IMR-90 (cell line): ENCODE measurements around the gene FBLN1. TPM values are rescaled to one million over a fixed set of nuclear protein-coding genes. Genes with fewer than 3 reads are reported as not detected.

Source experiments
- ATAC-seq: fragments of 200-7000 bp; cut with Tn5 transposase; 2 replicates; pipeline ENCODE4 v1.9.1; 2020; ENCODE audit warnings: low read depth, mild to moderate bottlenecking, moderate library complexity
- BruUV-seq: library from RNA; stranded (reverse); fragments of 400-500 nt; replicated peaks from 2 replicates; lab custom pipeline; 2021; lab: Mats Ljungman, UMichigan
- CTCF ChIA-PET: fragments of 300-600 bp; formaldehyde crosslinking; extraction: SDS; loops from one replicate; lab custom pipeline; 2021; ENCODE audit warnings: antibody characterized with exemption; lab: Yijun Ruan, JAX
- POLR2A ChIA-PET: fragments of 300-600 bp; sonication (Branson Sonifier 250); formaldehyde crosslinking; loops from one replicate; lab custom pipeline; 2022; ENCODE audit warnings: antibody characterized with exemption; ENCODE audit not compliant: unreplicated experiment; lab: Charles Lee
- DNase-seq: peaks from one replicate; pipeline ENCODE4 v3.0.0; 2013
- H2AFZ ChIP-seq: replicated peaks from 2 replicates; pipeline ENCODE3; 2013; ENCODE audit warnings: low read length, mild to moderate bottlenecking; ENCODE audit not compliant: poor library complexity
- H2AK5ac ChIP-seq: 2 replicates; pipeline ENCODE4 v1.6.1; 2013; ENCODE audit warnings: low read depth, low read length, inconsistent platforms
- H2AK9ac ChIP-seq: replicated peaks from 2 replicates; pipeline ENCODE3; 2013; ENCODE audit warnings: mild to moderate bottlenecking, low read depth, low read length, moderate library complexity; ENCODE audit not compliant: poor library complexity
- H2BK120ac ChIP-seq: 2 replicates; pipeline ENCODE4 v1.6.1; 2013; ENCODE audit warnings: low read depth, low read length, inconsistent platforms
- H2BK15ac ChIP-seq: 3 replicates; pipeline ENCODE4 v1.6.1; 2013; ENCODE audit warnings: low read depth, low read length, inconsistent platforms
- H2BK20ac ChIP-seq: 2 replicates; pipeline ENCODE4 v1.6.1; 2013; ENCODE audit warnings: low read depth, mild to moderate bottlenecking, inconsistent platforms, low read length, moderate library complexity
- H2BK5ac ChIP-seq: 2 replicates; pipeline ENCODE4 v1.6.1; 2013; ENCODE audit warnings: mild to moderate bottlenecking, low read depth, low read length, inconsistent platforms; ENCODE audit not compliant: poor library complexity, severe bottlenecking
- H3K14ac ChIP-seq: replicated peaks from 2 replicates; pipeline ENCODE4 v1.6.1; 2013; ENCODE audit warnings: low read depth, low read length, inconsistent platforms
- H3K18ac ChIP-seq: 2 replicates; pipeline ENCODE4 v1.6.1; 2013; ENCODE audit warnings: low read depth, low read length, control low read depth
- H3K23ac ChIP-seq: 2 replicates; pipeline ENCODE4 v1.6.1; 2013; ENCODE audit warnings: low read depth, low read length, inconsistent platforms
- H3K27ac ChIP-seq: 2 replicates; pipeline ENCODE4 v1.5.1; 2013; ENCODE audit warnings: mild to moderate bottlenecking, control low read depth, low read length; ENCODE audit not compliant: insufficient read depth
- H3K27me3 ChIP-seq: 2 replicates; pipeline ENCODE4 v1.6.1; 2013; ENCODE audit warnings: low read length; ENCODE audit not compliant: control insufficient read depth, insufficient read depth
- H3K36me3 ChIP-seq: 2 replicates; pipeline ENCODE4 v1.6.1; 2013; ENCODE audit warnings: low read length, mixed read lengths; ENCODE audit not compliant: control insufficient read depth, insufficient read depth
- H3K4ac ChIP-seq: 2 replicates; pipeline ENCODE4 v1.6.1; 2013; ENCODE audit warnings: low read depth, low read length, inconsistent platforms
- H3K4me1 ChIP-seq: 2 replicates; pipeline ENCODE4 v1.6.1; 2013; ENCODE audit warnings: low read length, mixed read lengths; ENCODE audit not compliant: control insufficient read depth, insufficient read depth
- H3K4me2 ChIP-seq: 2 replicates; pipeline ENCODE4 v1.6.1; 2013; ENCODE audit warnings: low read depth, mild to moderate bottlenecking, control low read depth, low read length, moderate library complexity
- H3K4me3 ChIP-seq: 2 replicates; pipeline ENCODE4 v1.5.1; 2013; ENCODE audit warnings: low read depth, mild to moderate bottlenecking, control low read depth, low read length, moderate library complexity; ENCODE audit not compliant: insufficient read depth
- H3K56ac ChIP-seq: 2 replicates; pipeline ENCODE4 v1.6.1; 2013; ENCODE audit warnings: low read length, inconsistent platforms; ENCODE audit not compliant: insufficient read depth; ENCODE audit errors: extremely low read depth
- H3K79me1 ChIP-seq, 2 experiments: 2 replicates each; pipeline ENCODE4 v1.6.1; 2013; ENCODE audit warnings: low read length in 2 of 2, inconsistent platforms in 1 of 2, low read depth in 1 of 2
- H3K9ac ChIP-seq: 2 replicates; pipeline ENCODE4 v1.6.1; 2013; ENCODE audit warnings: low read depth, low read length, control low read depth
- H3K9me1 ChIP-seq: 2 replicates; pipeline ENCODE4 v1.6.1; 2013; ENCODE audit warnings: low read length, inconsistent platforms; ENCODE audit not compliant: insufficient read depth
- H3K9me3 ChIP-seq: 2 replicates; pipeline ENCODE4 v1.6.1; 2013; ENCODE audit warnings: low read length; ENCODE audit not compliant: control insufficient read depth, insufficient read depth
- H4K20me1 ChIP-seq: 2 replicates; pipeline ENCODE4 v1.6.1; 2013; ENCODE audit warnings: low read length, inconsistent platforms; ENCODE audit not compliant: insufficient read depth
- H4K5ac ChIP-seq: 2 replicates; pipeline ENCODE4 v1.6.1; 2013; ENCODE audit warnings: mild to moderate bottlenecking, low read depth, low read length, control low read depth
- H4K8ac ChIP-seq, 2 experiments: 2 replicates each; pipeline ENCODE4 v1.6.1; 2013; ENCODE audit warnings: low read depth in 2 of 2, low read length in 2 of 2, control low read depth in 1 of 2, inconsistent platforms in 1 of 2
- H4K91ac ChIP-seq: 2 replicates; pipeline ENCODE4 v1.6.1; 2013; ENCODE audit warnings: low read depth, low read length, inconsistent platforms; ENCODE audit not compliant: insufficient read depth
- CTCF ChIP-seq: conservative IDR thresholded peaks from 2 replicates; pipeline ENCODE4 v1.5.1; 2012; ENCODE audit warnings: mild to moderate bottlenecking, low read depth, low read length, improper control_type of control experiment
- ELK1 ChIP-seq: fragments of 150-350 bp; IDR thresholded peaks from 2 replicates; pipeline ENCODE4 v1.6.1; 2016; ENCODE audit warnings: low read depth, mild to moderate bottlenecking, low read length, moderate library complexity, borderline replicate concordance
- MAFK ChIP-seq: IDR thresholded peaks from 2 replicates; pipeline ENCODE4 v1.6.1; 2012; ENCODE audit warnings: low read depth, low read length, improper control_type of control experiment
- NFE2L2 ChIP-seq: fragments of 150-350 bp; IDR thresholded peaks from 2 replicates; pipeline ENCODE4 v1.6.1; 2016; ENCODE audit warnings: low read depth, mild to moderate bottlenecking, low read length
- RCOR1 ChIP-seq: IDR thresholded peaks from 2 replicates; pipeline ENCODE4 v1.6.1; 2012; ENCODE audit warnings: mild to moderate bottlenecking, low read length, improper control_type of control experiment; ENCODE audit not compliant: insufficient replicate concordance
- WGBS, 2 experiments: methylation state at CpG; one replicate each; pipeline versions ENCODE4 v1.1.5 to v1.1.7; 2013; ENCODE audit warnings: missing lambda C conversion rate in 2 of 2; ENCODE audit not compliant: insufficient read length in 1 of 2; ENCODE audit errors: extremely low coverage in 2 of 2; 5-methylcytosine and 5-hydroxymethylcytosine counted together
- dilution Hi-C: fragments of 300-500 bp; cut with HindIII; formaldehyde crosslinking; loops from one replicate; pipeline ENCODE4 v1.14.3; 2018; ENCODE audit warnings: low sequenced_read_pairs; ENCODE audit not compliant: unreplicated experiment
- in situ Hi-C: fragments of 300-500 bp; cut with MboI; formaldehyde crosslinking; loops from 3 replicates; pipeline ENCODE4 v1.14.3; 2019; ENCODE audit warnings: low sequenced_read_pairs, inconsistent platforms, mixed read lengths
- intact Hi-C: fragments of 100-400 bp; cut with micrococcal nuclease; formaldehyde crosslinking; loops from 2 replicates; pipeline ENCODE4 v1.10.0; 2022
- polyA plus RNA-seq, 3 experiments: library from polyadenylated mRNA; depleted of rRNA; stranded (reverse); fragments of >200 nt; gene quantifications; 2 replicates each; pipeline ENCODE4 v1.2.3, GENCODE V29; 2012; ENCODE audit warnings: low replicate concordance in 1 of 3
- total RNA-seq: library from RNA; depleted of rRNA; stranded (reverse); fragments of >200 nt; gene quantifications from 2 replicates; pipeline ENCODE4 v1.2.3, GENCODE V29; 2012

Gene FBLN1
- total and polyA plus RNA-seq, 2 of the 4 experiments (the other 2 are of a cell fraction): 11.3 to 87.9 TPM

- Histone ChIP-seq H2AFZ (no peak overlapping the region), H3K56ac (no peak overlapping the region), H2BK5ac (no peak overlapping the region), H4K20me1 (no peaks in the 10 kb centered on the region; the same call in 1 of the 2 replicates), H3K18ac (no peak overlapping the region), H3K4ac (no peak overlapping the region), H2AK5ac (no peak overlapping the region), H3K27ac (no peak overlapping the region), H3K9me3 (no peaks in the 10 kb centered on the region), H2AK9ac (peak overlapping the region; percentile 76), H3K4me2 (no peak overlapping the region), H3K79me1 (no peaks in the 10 kb centered on the region; a peak in 2 of 4 replicates), H2BK120ac (no peak overlapping the region), H3K4me3 (no peak overlapping the region), H4K5ac (no peak overlapping the region), H3K27me3 (no peaks in the 10 kb centered on the region), H3K23ac (no peak overlapping the region), H3K9me1 (no peaks in the 10 kb centered on the region), H3K4me1 (no peaks in the 10 kb centered on the region), H4K91ac (no peak overlapping the region), H4K8ac (no peak overlapping the region), H3K14ac (no peak overlapping the region), H3K9ac (no peak overlapping the region), H2BK20ac (no peak overlapping the region), H3K36me3 (peaks cover 69% of the 10 kb centered on the region), H2BK15ac (no peak overlapping the region)
- BruUV-seq: no TSS peak
- ChIA-PET CTCF (interaction anchor here (0.6 kb wide), 1 partner anchor 46 kb away, joined by 3 read pairs; no protein-coding TSS in a partner anchor), POLR2A (interaction anchor here (0.5 kb wide), 1 partner anchor 913 kb away, joined by 5 read pairs; no protein-coding TSS in a partner anchor)
- intact Hi-C loops: no loop called here
- dilution Hi-C loops: no loop called here
- in situ Hi-C loops: no loop called here
- DNase-seq (no peak), ATAC-seq (no peak)
- WGBS, 2 experiments: 33 to 100% methylated on average over 1 of the region's 8 CpGs
- TF ChIP-seq CTCF: no peak
- no peak for TF ChIP-seq RCOR1
- no peak for TF ChIP-seq ELK1
- no peak for TF ChIP-seq NFE2L2
- TF ChIP-seq MAFK: no peak
Observed at GRCh38 chr22:45594123-45594941, 91.6 kb downstream of the FBLN1 start.
